Testis (tissue), 3 donors: ENCODE data around the gene RAI1. TPM values are rescaled to one million over a fixed set of nuclear protein-coding genes. Genes with fewer than 3 reads are reported as not detected.

Source experiments
- DNase-seq: peaks from one replicate; pipeline ENCODE4 v3.0.0-alpha.2; 2019
- H3K27ac ChIP-seq, 2 donors: fragments of 200-600 bp; sonication (generic); one replicate each; pipeline ENCODE4 v1.5.1; 2019
- H3K27me3 ChIP-seq: fragments of 200-600 bp; sonication (generic); one replicate; pipeline ENCODE4 v1.5.1; 2019
- H3K36me3 ChIP-seq: fragments of 200-600 bp; sonication (generic); one replicate; pipeline ENCODE4 v1.5.1; 2017; ENCODE audit warnings: low read depth; ENCODE audit errors: missing control alignments
- H3K4me1 ChIP-seq: fragments of 200-600 bp; sonication (generic); one replicate; pipeline ENCODE4 v1.5.1; 2019
- H3K4me3 ChIP-seq, 2 donors: fragments of 200-600 bp; sonication (generic); one replicate each; pipeline ENCODE4 v1.5.1; 2017 to 2019
- H3K9me3 ChIP-seq: fragments of 200-600 bp; sonication (generic); one replicate; pipeline ENCODE4 v1.5.1; 2017
- POLR2A ChIP-seq: fragments of 450-650 bp; IDR thresholded peaks from one replicate; pipeline ENCODE4 v1.6.1; 2017; ENCODE audit warnings: antibody characterized with exemption, mild to moderate bottlenecking, moderate library complexity
- WGBS, 2 donors: methylation state at CpG; one replicate each; pipeline ENCODE4 v1.1.5; 2018; 5-methylcytosine and 5-hydroxymethylcytosine counted together
- intact Hi-C: fragments of 100-400 bp; cut with DNase I; formaldehyde crosslinking; loops from one replicate; pipeline ENCODE4 v1.15.1; 2023; ENCODE audit warnings: low total_unique reads
- polyA plus RNA-seq: library from polyadenylated mRNA; stranded (reverse); fragments of 350-450 nt; fragmentation: Illumina TruSeq; extraction: RNeasy Lipid Tissue Mini Kit (QIAGEN cat#74804); gene quantifications from one replicate; pipeline ENCODE4 v1.2.3, GENCODE V29; 2014; ENCODE audit warnings: low read depth, low replicate concordance; ENCODE audit not compliant: insufficient read depth
- total RNA-seq, 2 donors: library from RNA; depleted of rRNA; stranded (reverse); fragments of >200 nt; gene quantifications; one replicate each; pipeline ENCODE4 v1.2.3, GENCODE V29; 2016
- TF ChIP-seq, protein P1 (sequence below), 3 experiments: fragments of 450-650 bp in 2 of 3; fragments of 200-600 bp in 1 of 3; sonication (generic) in 1 of 3; IDR thresholded peaks; one replicate each; pipeline ENCODE4 v1.5.1; 2016 to 2019; ENCODE audit warnings: antibody characterized with exemption in 3 of 3, mild to moderate bottlenecking in 2 of 3, moderate library complexity in 1 of 3

RAI1 gene
- total and polyA plus RNA-seq, 3 donors from 2014 or later: 17.5 to 44.5 (median 42.8) TPM

DNA sequence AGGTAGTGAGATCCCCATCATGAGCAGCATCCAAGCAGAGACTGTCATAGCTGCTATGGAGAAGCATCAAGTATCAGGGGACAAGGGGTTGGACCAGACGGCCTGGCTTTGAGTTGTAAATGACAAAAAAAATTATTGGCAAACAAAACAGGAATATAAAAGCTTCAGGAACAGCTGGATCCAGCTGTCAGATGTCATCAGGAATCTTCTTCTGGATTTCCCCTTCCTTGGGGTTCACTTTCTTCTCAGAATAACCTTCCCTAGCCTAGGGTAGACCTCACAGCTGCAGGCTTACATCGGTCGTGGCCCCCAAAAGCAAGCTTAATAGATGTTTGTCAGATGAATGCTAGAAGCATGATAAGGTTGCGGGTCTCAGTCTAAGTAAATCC, 17.2 kb upstream of the RAI1 start:
- WGBS, 2 donors: 77 to 83% methylated on average over 4 of the region's 4 CpGs
- H3K36me3 ChIP-seq: no peaks in the 10 kb centered on the region
- no peaks in the 10 kb centered on the region for H3K4me1 ChIP-seq
- H3K9me3 ChIP-seq: no peaks in the 10 kb centered on the region
- H3K4me3 ChIP-seq: no peak overlapping the region
- H3K27me3 ChIP-seq: no peaks in the 10 kb centered on the region
- DNase-seq: no peak
- TF ChIP-seq, protein P1, sequence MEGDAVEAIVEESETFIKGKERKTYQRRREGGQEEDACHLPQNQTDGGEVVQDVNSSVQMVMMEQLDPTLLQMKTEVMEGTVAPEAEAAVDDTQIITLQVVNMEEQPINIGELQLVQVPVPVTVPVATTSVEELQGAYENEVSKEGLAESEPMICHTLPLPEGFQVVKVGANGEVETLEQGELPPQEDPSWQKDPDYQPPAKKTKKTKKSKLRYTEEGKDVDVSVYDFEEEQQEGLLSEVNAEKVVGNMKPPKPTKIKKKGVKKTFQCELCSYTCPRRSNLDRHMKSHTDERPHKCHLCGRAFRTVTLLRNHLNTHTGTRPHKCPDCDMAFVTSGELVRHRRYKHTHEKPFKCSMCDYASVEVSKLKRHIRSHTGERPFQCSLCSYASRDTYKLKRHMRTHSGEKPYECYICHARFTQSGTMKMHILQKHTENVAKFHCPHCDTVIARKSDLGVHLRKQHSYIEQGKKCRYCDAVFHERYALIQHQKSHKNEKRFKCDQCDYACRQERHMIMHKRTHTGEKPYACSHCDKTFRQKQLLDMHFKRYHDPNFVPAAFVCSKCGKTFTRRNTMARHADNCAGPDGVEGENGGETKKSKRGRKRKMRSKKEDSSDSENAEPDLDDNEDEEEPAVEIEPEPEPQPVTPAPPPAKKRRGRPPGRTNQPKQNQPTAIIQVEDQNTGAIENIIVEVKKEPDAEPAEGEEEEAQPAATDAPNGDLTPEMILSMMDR (IDR thresholded peaks at IDR 0.05): no peak
- no peak for TF ChIP-seq POLR2A
- no peak overlapping the region for H3K27ac ChIP-seq
- intact Hi-C loops: no loop called here

DNA sequence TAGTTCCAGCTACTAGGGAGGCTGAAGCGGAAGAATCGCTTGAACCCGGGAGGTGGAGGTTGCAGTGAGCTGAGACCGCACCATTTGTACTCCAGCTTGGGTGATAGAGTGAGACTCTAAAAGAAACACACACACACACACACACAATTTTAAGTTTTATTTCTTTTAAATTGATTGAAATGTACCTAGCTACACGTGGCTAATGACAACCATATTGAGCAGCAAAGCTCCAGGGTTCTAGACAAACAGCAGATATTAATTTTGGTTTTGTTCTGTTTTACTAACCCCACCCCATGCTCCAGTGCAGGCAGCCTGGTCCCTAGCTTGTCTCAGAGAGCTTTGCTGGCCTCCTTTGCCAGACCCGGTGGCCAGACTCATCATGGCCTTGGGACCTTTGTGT, 16.0 kb upstream of the RAI1 start:
- Histone ChIP-seq H3K4me1 (no peaks in the 10 kb centered on the region), H3K9me3 (no peaks in the 10 kb centered on the region), H3K4me3 (no peak overlapping the region), H3K36me3 (no peaks in the 10 kb centered on the region), H3K27me3 (no peaks in the 10 kb centered on the region), H3K27ac (no peak overlapping the region)
- no peak for DNase-seq
- 67 to 76% methylated on average over 6 of the region's 6 CpGs for WGBS, 2 donors
- TF ChIP-seq, protein P1 (IDR thresholded peaks at IDR 0.05): no peak
- TF ChIP-seq POLR2A: no peak
- intact Hi-C loops: no loop called here

DNA sequence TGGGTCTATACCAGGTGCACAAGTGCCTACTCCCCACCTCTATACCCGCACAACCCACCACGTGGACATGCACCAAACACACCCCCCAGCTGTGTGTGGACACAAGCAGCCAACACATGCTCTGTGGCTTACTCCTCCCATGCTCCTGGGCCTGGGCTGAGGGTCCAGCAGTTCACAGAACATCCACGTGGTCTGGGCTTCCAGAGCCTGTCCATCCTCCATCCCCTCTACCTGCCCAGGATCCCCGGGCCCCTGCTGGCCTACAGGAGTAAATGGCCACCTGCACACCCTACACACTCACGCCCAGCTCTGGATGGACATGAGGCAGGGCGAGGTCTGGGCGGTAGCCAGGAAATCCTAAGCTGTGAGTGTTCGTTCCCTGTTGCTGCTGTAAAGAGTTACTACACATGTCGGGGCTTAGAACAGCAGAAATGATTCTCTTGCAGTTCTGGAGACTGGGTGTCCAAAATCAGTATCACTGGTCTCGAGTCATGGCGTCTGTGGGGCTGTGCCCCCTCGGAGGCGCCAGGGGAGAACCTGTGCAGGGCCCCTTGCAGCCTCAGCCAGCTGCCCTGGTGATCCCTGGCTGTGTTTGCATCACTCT, 15.0 kb upstream of the RAI1 start:
- TF ChIP-seq, protein P1 (IDR thresholded peaks at IDR 0.05): no peak
- TF ChIP-seq POLR2A: no peak
- no peaks in the 10 kb centered on the region for H3K27me3 ChIP-seq
- no peak overlapping the region for H3K4me3 ChIP-seq
- no peak for DNase-seq
- H3K27ac ChIP-seq: no peak overlapping the region
- H3K4me1 ChIP-seq: no peaks in the 10 kb centered on the region
- intact Hi-C loops: no loop called here
- 81 to 89% methylated on average over 4 to 13 of the region's 13 CpGs for WGBS, 2 donors
- no peaks in the 10 kb centered on the region for H3K36me3 ChIP-seq
- no peaks in the 10 kb centered on the region for H3K9me3 ChIP-seq

DNA sequence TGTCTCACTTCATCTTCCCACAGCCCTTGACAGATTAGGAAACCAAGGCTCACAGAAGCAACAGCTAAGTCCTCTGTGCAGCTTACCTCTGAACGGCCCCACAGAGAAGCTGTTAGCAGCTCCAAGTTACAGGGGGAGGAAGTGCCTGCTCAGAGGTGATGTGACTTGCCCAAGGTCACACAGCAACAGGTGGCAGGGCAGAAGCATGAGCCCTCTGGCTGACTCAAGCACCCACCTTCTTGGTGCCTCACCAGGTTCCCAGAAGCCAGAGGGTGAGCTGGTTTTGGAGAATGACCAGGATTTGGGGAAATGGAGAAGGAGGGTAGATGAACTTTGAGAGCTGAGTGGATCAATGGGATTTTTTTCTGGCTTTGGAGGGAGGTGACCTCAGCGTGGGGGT, 14.0 kb upstream of the RAI1 start:
- Histone ChIP-seq H3K27ac (no peak overlapping the region), H3K36me3 (no peaks in the 10 kb centered on the region), H3K4me1 (peaks cover 3% of the 10 kb centered on the region), H3K9me3 (no peaks in the 10 kb centered on the region), H3K27me3 (no peaks in the 10 kb centered on the region), H3K4me3 (no peak overlapping the region)
- WGBS, 2 donors: 94 to 100% methylated on average over 2 of the region's 2 CpGs
- TF ChIP-seq, protein P1 (IDR thresholded peaks at IDR 0.05): no peak
- TF ChIP-seq POLR2A: no peak
- intact Hi-C loops: no loop called here
- no peak for DNase-seq

DNA sequence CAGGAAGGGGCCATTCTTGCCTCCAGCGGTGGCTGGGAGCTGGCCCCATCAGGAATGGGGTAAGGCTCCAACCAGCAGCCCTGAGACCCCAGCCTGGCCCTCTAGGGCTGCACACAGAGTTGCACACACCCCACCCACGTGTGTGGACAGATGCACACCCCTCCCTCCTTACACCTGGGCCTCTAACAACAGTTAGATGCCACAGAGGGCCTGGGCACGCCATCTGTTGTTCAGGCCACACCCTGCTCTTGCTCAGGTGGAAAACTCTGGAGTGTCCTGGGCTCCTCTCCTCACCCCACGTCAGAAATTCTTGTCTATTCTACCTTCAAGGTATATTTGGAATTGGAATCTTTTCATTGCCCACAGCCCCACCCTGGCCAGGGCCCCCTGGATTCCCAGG, 13.3 kb upstream of the RAI1 start:
- no peaks in the 10 kb centered on the region for H3K9me3 ChIP-seq
- H3K27me3 ChIP-seq: no peaks in the 10 kb centered on the region
- DNase-seq: no peak
- intact Hi-C loops: no loop called here
- no peaks in the 10 kb centered on the region for H3K36me3 ChIP-seq
- H3K27ac ChIP-seq: no peak overlapping the region
- H3K4me1 ChIP-seq: peaks cover 3% of the 10 kb centered on the region
- TF ChIP-seq POLR2A: no peak
- TF ChIP-seq, protein P1 (IDR thresholded peaks at IDR 0.05): no peak
- 70 to 92% methylated on average over 3 to 4 of the region's 4 CpGs for WGBS, 2 donors
- no peak overlapping the region for H3K4me3 ChIP-seq
